Measurements from ENCODE around the gene ZNF786.
A peak's percentile ranks its signal among the peaks of the same experiment; 100 is the strongest.

The ZNF786 gene

GRCh38 chr7:149125863-149126661, 35.5 kb upstream of the ZNF786 start, which contains the start of gene ZNF425:
TSS of gene ZNF425 (minus strand) at chr7:149126324. CDS start at chr7:149126213, 111 bp downstream.
- peak; percentile 98 for DNase-seq (ENCODE audit: low spot score)
- TF ChIP-seq, protein P1, sequence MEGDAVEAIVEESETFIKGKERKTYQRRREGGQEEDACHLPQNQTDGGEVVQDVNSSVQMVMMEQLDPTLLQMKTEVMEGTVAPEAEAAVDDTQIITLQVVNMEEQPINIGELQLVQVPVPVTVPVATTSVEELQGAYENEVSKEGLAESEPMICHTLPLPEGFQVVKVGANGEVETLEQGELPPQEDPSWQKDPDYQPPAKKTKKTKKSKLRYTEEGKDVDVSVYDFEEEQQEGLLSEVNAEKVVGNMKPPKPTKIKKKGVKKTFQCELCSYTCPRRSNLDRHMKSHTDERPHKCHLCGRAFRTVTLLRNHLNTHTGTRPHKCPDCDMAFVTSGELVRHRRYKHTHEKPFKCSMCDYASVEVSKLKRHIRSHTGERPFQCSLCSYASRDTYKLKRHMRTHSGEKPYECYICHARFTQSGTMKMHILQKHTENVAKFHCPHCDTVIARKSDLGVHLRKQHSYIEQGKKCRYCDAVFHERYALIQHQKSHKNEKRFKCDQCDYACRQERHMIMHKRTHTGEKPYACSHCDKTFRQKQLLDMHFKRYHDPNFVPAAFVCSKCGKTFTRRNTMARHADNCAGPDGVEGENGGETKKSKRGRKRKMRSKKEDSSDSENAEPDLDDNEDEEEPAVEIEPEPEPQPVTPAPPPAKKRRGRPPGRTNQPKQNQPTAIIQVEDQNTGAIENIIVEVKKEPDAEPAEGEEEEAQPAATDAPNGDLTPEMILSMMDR (IDR thresholded peaks at IDR 0.05; ENCODE audit: borderline replicate concordance, control extremely low read depth, extremely low read depth, insufficient read depth, missing control alignments), result peak; percentile 98
- in situ Hi-C loops (cut with MboI; ENCODE audit: low sequenced_read_pairs, unreplicated experiment), result no loop called here

DNA sequence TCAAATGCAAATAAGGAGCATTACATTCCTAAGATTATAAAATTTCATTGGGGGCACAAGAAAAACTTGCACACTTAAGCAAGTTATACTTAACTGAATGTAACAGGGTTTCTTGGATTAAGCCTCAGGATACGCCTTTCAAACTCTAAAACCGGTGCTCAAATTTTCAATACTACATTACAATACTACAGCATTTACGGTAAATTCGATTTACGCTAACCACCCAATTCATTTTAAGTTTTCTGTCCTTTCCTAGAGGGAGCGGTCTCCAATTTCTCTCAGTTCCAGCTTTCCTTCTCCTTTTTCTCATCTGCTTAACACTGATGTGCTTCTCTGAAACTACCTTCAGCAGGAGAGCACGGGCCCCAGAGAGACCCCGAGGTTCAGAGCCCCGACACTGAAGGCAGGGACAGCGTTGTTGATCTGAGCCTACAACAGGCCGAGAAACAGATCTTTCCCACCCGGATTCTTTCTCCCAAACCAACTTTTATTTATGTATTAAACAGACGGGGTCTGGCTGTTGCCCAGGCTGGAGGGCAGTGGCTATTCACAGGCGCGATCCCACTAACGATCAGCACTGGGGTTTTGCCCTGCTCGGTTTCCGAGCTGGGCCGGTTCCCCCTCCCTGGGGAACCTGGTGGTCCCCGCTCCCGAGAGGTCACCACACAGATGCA, 34.8 kb upstream of the ZNF786 start:
- DNase-seq (ENCODE audit: low spot score), result no peak
- in situ Hi-C loops (cut with MboI; ENCODE audit: low sequenced_read_pairs, unreplicated experiment), result no loop called here
- TF ChIP-seq, protein P1 (IDR thresholded peaks at IDR 0.05; ENCODE audit: borderline replicate concordance, control extremely low read depth, extremely low read depth, insufficient read depth, missing control alignments), result no peak

GRCh38 chr7:149109969-149110368, 19.5 kb upstream of the ZNF786 start:
- no peak for DNase-seq (ENCODE audit: low spot score)
- TF ChIP-seq, protein P1 (IDR thresholded peaks at IDR 0.05; ENCODE audit: borderline replicate concordance, control extremely low read depth, extremely low read depth, insufficient read depth, missing control alignments), result no peak
- in situ Hi-C loops (cut with MboI; ENCODE audit: low sequenced_read_pairs, unreplicated experiment), result no loop called here

GRCh38 chr7:149104749-149105148, 14.2 kb upstream of the ZNF786 start:
- in situ Hi-C loops (cut with MboI; ENCODE audit: low sequenced_read_pairs, unreplicated experiment), result no loop called here
- no peak for DNase-seq (ENCODE audit: low spot score)
- TF ChIP-seq, protein P1 (IDR thresholded peaks at IDR 0.05; ENCODE audit: borderline replicate concordance, control extremely low read depth, extremely low read depth, insufficient read depth, missing control alignments), result no peak

DNA sequence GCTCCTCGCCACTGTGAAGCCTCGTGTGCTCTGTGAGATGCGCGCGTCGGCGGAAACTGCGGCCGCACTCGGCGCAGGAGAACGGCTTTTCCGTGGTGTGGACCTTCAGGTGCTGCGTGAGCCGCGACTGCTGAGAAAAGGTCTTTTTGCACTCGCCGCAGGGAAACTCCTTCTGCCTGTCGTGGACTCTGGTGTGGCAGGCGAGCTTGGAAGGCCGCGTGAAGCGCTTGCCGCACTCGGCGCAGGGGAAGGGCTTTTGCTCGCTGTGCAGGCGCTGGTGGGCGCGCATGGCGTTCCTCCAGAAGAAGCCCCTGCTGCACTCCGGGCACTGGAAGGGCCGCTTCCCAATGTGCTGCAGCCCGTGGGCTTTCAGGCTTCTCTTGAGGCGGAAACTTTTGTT, 13.7 kb upstream of the ZNF786 start:
- TF ChIP-seq, protein P1 (IDR thresholded peaks at IDR 0.05; ENCODE audit: borderline replicate concordance, control extremely low read depth, extremely low read depth, insufficient read depth, missing control alignments), result no peak
- in situ Hi-C loops (cut with MboI; ENCODE audit: low sequenced_read_pairs, unreplicated experiment), result no loop called here
- no peak for DNase-seq (ENCODE audit: low spot score)

- DNase-seq (ENCODE audit: low spot score), result no peak
These were observed 12.9 kb upstream of the ZNF786 start for GRCh38 chr7:149103424-149103823.

More at GRCh38 chr7:149103424-149103823, 12.9 kb upstream of the ZNF786 start:
- in situ Hi-C loops (cut with MboI; ENCODE audit: low sequenced_read_pairs, unreplicated experiment), result no loop called here
- TF ChIP-seq, protein P1 (IDR thresholded peaks at IDR 0.05; ENCODE audit: borderline replicate concordance, control extremely low read depth, extremely low read depth, insufficient read depth, missing control alignments), result no peak
